Omental fat pad (tissue), 4 donors: ENCODE measurements around the gene RAB11FIP3. TPM values are rescaled to one million over a fixed set of nuclear protein-coding genes. Genes with fewer than 3 reads are reported as not detected.

Experiments
- ATAC-seq: fragments of 150-250 bp; one replicate; pipeline ENCODE4 v1.9.1; 2016; ENCODE audit warnings: mild to moderate bottlenecking, moderate library complexity; ENCODE audit not compliant: low FRiP score
- DNase-seq: peaks from one replicate; pipeline ENCODE4 v3.0.0-alpha.2; 2019; ENCODE audit warnings: low spot score
- CTCF ChIP-seq, 3 donors: fragments of 450-650 bp; IDR thresholded peaks; one replicate each; pipeline ENCODE4 v1.5.1; 2016 to 2017; ENCODE audit warnings: antibody characterized with exemption in 3 of 3, mild to moderate bottlenecking in 3 of 3, moderate library complexity in 2 of 3
- small RNA-seq: library from RNA; depleted of rRNA; stranded (forward); fragments of <200 nt; gene quantifications from one replicate; pipeline ENCODE3, GENCODE V24; 2016
- total RNA-seq, 4 donors: library from RNA; depleted of rRNA; stranded (reverse); fragments of >200 nt; gene quantifications; one replicate each; pipeline ENCODE4 v1.1.0, GENCODE V29; 2016

Gene RAB11FIP3
- total RNA-seq, 4 donors from 2014 or later, result 24.9 to 52.2 (median 48.7) TPM

- DNase-seq (peak; percentile 35), ATAC-seq (no peak)
- TF ChIP-seq CTCF (IDR thresholded peaks at IDR 0.05), result no peak
These were observed 141.3 kb downstream of the RAB11FIP3 start, which contains the start of gene NHLRC4 for GRCh38 chr16:566475-567372. Gene NHLRC4 (plus strand): TSS chr16:567005. CDS start chr16:568048, 1,043 bp downstream.

GRCh38 chr16:567373-568256, 142.2 kb downstream of the RAB11FIP3 start:
- TF ChIP-seq CTCF (IDR thresholded peaks at IDR 0.05), result no peak
- ATAC-seq (no peak), DNase-seq (no peak)

GRCh38 chr16:568401-569258, 143.2 kb downstream of the RAB11FIP3 start:
- DNase-seq, result no peak
- ATAC-seq, result no peak
- no peak for TF ChIP-seq CTCF (IDR thresholded peaks at IDR 0.05)

GRCh38 chr16:569445-570254, 144.2 kb downstream of the RAB11FIP3 start, which contains the start of gene PIGQ:
Gene PIGQ (plus strand): TSS chr16:569968. CDS start chr16:574075, 4,107 bp downstream.
- ATAC-seq, result peak; percentile 70
- TF ChIP-seq CTCF (IDR thresholded peaks at IDR 0.05), result no peak
- DNase-seq, result peak; percentile 40

Small RNA genes lying within 50 kb of the gene (small RNA-seq; reads per million reads assigned to genes)
- gene MIR3176 (not detected), gene MIR5587 (not detected), gene RF00019 (not detected), gene Z98883.1 (not detected)

Other genes starting within 250 kb of the RAB11FIP3 start
- gene HBA1, start 249.0 kb upstream of the RAB11FIP3 start, total RNA-seq, result 100 to 1,000 TPM in 2 of 4 donors, 10 to 100 TPM in 2; 56.8 to 998 (median 122) TPM
- 1 to 10 TPM in 1 of 4 donors, not detected in 3; 3.0 TPM for gene HBQ1, start 245.2 kb upstream of the RAB11FIP3 start, total RNA-seq
- gene LUC7L, start 196.2 kb upstream of the RAB11FIP3 start, total RNA-seq, result 100 to 1,000 TPM in 1 of 4 donors, 10 to 100 TPM in 3; 52.7 to 115 (median 76.8) TPM
- 100 to 1,000 TPM in 1 of 4 donors, 10 to 100 TPM in 3; 48.5 to 119 (median 69.3) TPM for gene FAM234A, start 190.8 kb upstream of the RAB11FIP3 start, total RNA-seq
- gene RGS11, start 149.7 kb upstream of the RAB11FIP3 start, total RNA-seq, result 10 to 100 TPM in 2 of 4 donors, 1 to 10 TPM in 2; 5.0 to 23.5 (median 13.8) TPM
- 10 to 100 TPM in 1 of 4 donors, 1 to 10 TPM in 2, not detected in 1; 2.3 to 12.2 (median 5.9) TPM for gene ARHGDIG, start 145.1 kb upstream of the RAB11FIP3 start, total RNA-seq
- gene PDIA2, start 142.5 kb upstream of the RAB11FIP3 start, total RNA-seq, result 1 to 10 TPM in 3 of 4 donors, not detected in 1; 1.5 to 5.3 (median 2.7) TPM
- 10 to 100 TPM; 17.0 to 36.6 (median 20.9) TPM for gene AXIN1, start 72.9 kb upstream of the RAB11FIP3 start, total RNA-seq
- 10 to 100 TPM; 53.3 to 58.2 (median 53.9) TPM for gene MRPL28, start 55.1 kb upstream of the RAB11FIP3 start, total RNA-seq
- gene PGAP6, start 43.7 kb upstream of the RAB11FIP3 start, total RNA-seq, result 10 to 100 TPM; 27.3 to 41.1 (median 39.0) TPM
- gene NME4, start 28.4 kb upstream of the RAB11FIP3 start, total RNA-seq, result 100 to 1,000 TPM in 1 of 4 donors, 10 to 100 TPM in 3; 49.5 to 115 (median 79.3) TPM
- gene DECR2, start 23.8 kb upstream of the RAB11FIP3 start, total RNA-seq, result 10 to 100 TPM; 16.5 to 30.9 (median 21.4) TPM
- 10 to 100 TPM; 16.4 to 87.2 (median 22.0) TPM for gene CAPN15, start 102.1 kb downstream of the RAB11FIP3 start, total RNA-seq
- under 1 TPM in 1 of 4 donors, not detected in 3; 0.19 TPM for gene PRR35, start 134.7 kb downstream of the RAB11FIP3 start, total RNA-seq
- 1 to 10 TPM in 3 of 4 donors, under 1 TPM in 1; 0.24 to 5.5 (median 1.2) TPM for gene NHLRC4, start 141.4 kb downstream of the RAB11FIP3 start, total RNA-seq
- gene PIGQ, start 144.3 kb downstream of the RAB11FIP3 start, total RNA-seq, result 10 to 100 TPM; 22.0 to 25.1 (median 23.8) TPM
- 10 to 100 TPM; 11.6 to 20.6 (median 14.8) TPM for gene RAB40C, start 164.4 kb downstream of the RAB11FIP3 start, total RNA-seq
- gene WFIKKN1, start 205.3 kb downstream of the RAB11FIP3 start, total RNA-seq, result under 1 TPM in 3 of 4 donors, not detected in 1; 0.19 to 0.63 (median 0.25) TPM
- 100 to 1,000 TPM in 3 of 4 donors, 10 to 100 TPM in 1; 75.7 to 155 (median 111) TPM for gene METTL26, start 210.7 kb downstream of the RAB11FIP3 start, total RNA-seq
- 10 to 100 TPM; 33.3 to 54.7 (median 41.3) TPM for gene MCRIP2, start 216.2 kb downstream of the RAB11FIP3 start, total RNA-seq
- 10 to 100 TPM in 3 of 4 donors, 1 to 10 TPM in 1; 7.0 to 25.1 (median 21.2) TPM for gene WDR90, start 223.7 kb downstream of the RAB11FIP3 start, total RNA-seq
- gene RHOT2, start 242.5 kb downstream of the RAB11FIP3 start, total RNA-seq, result 10 to 100 TPM; 38.8 to 86.9 (median 61.5) TPM